Fibroblast of the conjunctiva (primary cell): ENCODE measurements around the gene CRAMP1.
"Not testable (repeated sequence)": the region's sequence is repeated elsewhere in the genome, so short reads cannot be mapped to it uniquely, and the experiment has no call there.

Source experiments
- DNase-seq: peaks from one replicate; pipeline ENCODE4 v3.0.0-alpha.2; 2010; ENCODE audit warnings: low read depth

CRAMP1 gene, protein sequence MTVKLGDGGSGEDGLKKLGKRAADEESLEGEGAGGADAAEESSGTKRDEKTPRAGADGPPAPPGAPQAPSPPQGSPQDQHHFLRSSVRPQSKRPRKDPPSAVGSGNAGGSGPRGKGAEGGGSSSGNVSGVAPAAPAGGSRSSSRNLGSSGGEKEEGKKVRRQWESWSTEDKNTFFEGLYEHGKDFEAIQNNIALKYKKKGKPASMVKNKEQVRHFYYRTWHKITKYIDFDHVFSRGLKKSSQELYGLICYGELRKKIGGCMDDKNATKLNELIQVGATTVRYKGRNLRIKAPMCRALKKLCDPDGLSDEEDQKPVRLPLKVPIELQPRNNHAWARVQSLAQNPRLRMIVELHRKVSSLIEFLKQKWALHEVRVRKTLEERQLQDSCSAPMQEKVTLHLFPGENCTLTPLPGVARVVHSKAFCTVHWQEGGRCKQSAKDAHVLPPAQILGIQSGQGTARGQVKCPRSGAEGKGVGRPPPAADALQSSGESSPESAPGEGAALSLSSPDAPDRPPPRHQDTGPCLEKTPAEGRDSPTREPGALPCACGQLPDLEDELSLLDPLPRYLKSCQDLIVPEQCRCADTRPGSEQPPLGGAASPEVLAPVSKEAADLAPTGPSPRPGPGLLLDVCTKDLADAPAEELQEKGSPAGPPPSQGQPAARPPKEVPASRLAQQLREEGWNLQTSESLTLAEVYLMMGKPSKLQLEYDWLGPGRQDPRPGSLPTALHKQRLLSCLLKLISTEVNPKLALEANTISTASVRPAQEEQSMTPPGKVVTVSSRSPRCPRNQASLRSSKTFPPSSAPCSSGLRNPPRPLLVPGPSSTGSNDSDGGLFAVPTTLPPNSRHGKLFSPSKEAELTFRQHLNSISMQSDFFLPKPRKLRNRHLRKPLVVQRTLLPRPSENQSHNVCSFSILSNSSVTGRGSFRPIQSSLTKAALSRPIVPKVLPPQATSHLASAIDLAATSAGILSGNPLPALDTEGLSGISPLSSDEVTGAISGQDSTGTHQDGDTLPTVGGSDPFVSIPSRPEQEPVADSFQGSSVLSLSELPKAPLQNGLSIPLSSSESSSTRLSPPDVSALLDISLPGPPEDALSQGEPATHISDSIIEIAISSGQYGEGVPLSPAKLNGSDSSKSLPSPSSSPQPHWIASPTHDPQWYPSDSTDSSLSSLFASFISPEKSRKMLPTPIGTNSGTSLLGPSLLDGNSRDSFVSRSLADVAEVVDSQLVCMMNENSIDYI (N-terminal part only)

DNA sequence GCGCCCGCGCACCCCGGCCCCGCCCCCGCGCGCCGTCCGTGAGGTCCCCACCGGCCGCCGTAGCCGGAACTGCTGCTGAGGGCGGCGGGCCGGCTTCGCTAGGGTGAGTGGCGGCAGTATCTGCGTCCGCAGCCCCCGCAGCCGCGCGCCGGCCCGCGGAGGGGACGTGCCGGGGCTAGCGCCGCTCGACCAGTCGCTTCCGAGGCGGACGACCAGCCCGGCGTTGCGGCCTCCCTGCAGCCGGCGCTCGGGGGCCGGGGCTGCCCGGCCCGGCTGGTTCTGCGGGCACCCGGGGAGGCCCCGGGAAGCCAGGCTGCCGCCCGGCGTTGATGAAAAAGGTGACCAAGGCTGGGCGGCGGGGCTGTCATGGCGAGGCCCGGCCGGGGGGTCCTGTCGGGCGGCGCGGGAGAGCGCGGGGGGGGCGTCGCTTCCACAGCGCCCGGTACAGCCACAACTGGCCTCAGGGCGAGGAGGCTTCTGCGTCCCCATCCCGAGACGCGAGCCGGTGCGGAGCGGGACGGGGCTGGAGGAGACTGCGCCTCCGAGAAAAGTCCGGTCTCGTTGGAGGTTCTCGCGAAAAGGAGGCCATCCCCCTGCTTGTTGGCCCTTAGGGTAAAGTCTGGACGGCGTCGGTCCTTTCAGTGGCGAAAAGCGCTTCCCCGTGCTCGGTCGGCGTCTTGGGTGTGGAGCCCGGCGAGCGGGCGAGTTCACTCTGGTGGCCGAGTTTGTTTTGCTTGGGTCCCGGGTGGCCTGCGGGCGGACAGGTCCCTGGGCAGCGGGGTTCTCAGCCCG, at the start of gene CRAMP1:
CRAMP1 (plus strand) TSS at position 41 of the 792 bp plus-strand sequence. CDS start 2,280 bp downstream, outside the sequence.
- DNase-seq: no peak

GRCh38 chr16:1563786-1564185, 48.4 kb upstream of the CRAMP1 start:
- DNase-seq: no peak

GRCh38 chr16:1564325-1564724, 47.8 kb upstream of the CRAMP1 start:
- DNase-seq: no peak

GRCh38 chr16:1565083-1565805, 46.9 kb upstream of the CRAMP1 start:
- no peak for DNase-seq

GRCh38 chr16:1567988-1568387, 44.2 kb upstream of the CRAMP1 start:
- no peak for DNase-seq

- no peak for DNase-seq
Measured at GRCh38 chr16:1571012-1571671, 41.0 kb upstream of the CRAMP1 start.

DNA sequence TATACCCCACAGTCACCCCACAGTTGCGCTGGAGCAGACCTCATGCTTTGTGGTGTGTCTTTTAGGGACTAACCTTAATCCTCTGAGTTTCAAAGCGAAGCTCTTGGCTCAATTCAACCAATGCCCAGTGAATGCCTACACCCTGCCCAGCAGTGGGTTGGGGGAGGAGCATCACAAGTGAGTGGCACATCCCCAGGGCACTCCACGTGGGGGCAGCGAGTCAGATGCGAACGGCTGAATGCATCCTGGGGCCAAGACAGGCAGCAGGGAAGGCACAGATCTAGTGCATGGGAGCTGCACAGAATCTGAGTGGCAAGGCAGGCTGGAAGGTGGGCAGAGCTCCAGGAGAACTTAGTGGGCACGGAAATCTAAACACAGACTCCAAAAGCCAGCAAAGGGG, 39.5 kb upstream of the CRAMP1 start:
- DNase-seq: no peak

GRCh38 chr16:1573301-1573700, 38.9 kb upstream of the CRAMP1 start:
- DNase-seq: no peak

DNA sequence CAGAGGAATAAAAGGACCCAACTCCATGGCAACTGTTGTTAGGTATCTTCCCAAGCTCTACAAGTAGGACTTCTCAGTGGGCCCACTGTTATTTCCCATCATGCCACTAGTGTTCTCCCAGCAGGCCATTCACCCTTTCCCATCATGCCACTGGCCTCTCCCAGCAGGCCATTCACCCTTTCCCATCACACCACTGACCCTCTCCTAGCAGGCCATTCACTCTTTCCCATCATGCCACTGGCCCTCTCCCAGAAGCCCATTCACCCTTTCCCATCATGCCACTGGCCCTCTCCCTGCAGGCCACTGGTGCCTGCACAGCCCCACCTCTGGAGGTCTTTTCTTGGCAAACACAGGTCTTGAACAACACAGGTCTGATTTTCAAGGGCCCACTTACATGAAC, 36.6 kb upstream of the CRAMP1 start:
- DNase-seq: no peak

DNA sequence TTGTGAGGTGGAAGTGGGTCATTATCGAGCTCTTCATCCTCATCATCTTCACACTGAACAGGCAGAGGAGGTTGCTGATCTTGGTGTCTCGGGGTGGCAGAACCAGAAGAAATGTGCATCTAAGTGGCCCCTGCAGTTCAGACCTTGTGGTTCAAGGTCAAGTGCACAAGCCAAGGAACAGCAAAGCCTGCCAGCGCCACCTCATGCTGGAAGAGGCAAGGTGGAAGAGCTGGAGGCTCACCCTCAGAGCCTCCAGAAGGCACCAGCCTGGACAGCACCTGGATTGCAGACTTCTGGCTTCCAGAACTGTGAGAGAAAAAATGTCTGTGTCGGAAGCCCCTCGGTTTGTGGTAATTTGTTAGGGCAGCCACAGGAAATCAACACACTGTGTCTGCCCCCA, 32.9 kb upstream of the CRAMP1 start:
- no peak for DNase-seq

GRCh38 chr16:1580256-1580655, 31.9 kb upstream of the CRAMP1 start:
- no peak for DNase-seq

DNA sequence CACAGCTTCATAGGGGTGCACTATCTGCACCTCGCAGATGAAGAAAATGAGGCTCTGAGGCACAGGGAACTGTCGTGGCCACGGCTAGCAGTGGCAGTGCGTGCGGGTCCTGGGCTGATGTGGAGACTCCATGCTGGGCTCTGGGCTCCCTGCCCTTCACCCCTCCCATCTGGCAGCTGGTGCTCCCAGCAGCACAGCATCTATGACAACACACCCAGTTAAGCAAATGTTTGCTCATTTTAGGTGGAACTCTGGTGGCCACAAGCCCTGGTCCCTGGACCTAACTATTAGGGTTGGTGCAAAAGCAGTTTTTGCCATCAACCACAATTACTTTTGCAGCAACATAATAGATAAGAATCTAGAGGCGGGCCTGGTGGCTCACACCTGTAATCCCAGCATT, 31.2 kb upstream of the CRAMP1 start:
- DNase-seq: no peak

DNA sequence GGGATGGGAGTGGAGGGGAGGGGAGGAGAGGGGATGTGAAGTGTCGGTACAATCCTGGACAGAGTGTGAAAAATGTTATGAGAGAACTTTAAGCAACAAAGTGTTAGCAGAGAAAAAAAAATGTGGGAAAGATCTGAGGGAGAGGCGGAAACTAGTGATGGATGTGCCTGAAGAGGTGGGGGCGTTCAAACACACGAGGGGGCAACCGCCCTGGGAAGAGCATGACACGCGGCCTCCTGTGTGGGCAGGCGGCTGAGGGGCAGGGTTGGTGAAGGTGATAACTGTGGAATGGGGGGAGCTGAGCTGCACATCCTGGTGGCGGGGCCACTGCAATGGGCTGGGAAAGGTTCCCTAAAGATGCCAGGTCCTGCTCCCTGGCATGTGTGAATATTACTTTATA, 30.4 kb upstream of the CRAMP1 start:
- DNase-seq: no peak

GRCh38 chr16:1583180-1583579, 29.0 kb upstream of the CRAMP1 start:
- no peak for DNase-seq

DNA sequence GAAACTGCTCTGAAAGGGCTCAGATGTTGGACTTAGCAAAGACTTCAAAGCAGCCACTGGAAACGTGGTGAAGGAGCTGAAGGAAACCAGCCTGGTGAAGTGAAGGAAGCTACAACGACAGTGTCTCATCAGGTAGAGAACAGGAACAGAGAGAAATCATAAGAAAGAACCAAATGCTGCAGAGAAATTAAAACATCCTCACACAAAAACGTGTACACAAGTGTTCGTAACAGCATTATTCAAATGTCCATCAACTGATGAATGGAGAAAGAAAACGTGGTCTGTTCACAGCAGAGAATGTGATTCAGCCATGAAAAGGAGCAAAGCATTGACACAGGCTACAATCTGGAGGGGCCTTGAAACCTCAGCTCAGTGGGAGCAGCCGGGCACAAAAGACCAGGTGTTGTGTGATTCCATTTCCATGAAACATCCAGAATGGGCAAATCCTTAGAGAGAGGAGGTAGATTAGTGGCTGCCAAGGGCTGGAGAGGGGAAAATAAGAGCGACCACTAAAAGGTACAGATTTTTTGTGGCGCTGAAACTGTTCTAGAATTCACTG, 27.2 kb upstream of the CRAMP1 start:
- DNase-seq: no peak

GRCh38 chr16:1590366-1590765, 21.8 kb upstream of the CRAMP1 start:
- DNase-seq: no peak

- no peak for DNase-seq
Measured at GRCh38 chr16:1590930-1591705, 21.0 kb upstream of the CRAMP1 start.

- DNase-seq: no peak
Measured at GRCh38 chr16:1592446-1592845, 19.7 kb upstream of the CRAMP1 start.

- not testable (repeated sequence) for DNase-seq
Measured at GRCh38 chr16:1595511-1595910, 16.6 kb upstream of the CRAMP1 start.
